HG03354 (cell line): ENCODE results near the gene MAGEA6.
"Not testable (repeated sequence)": the region's sequence is repeated elsewhere in the genome, so short reads cannot be mapped to it uniquely, and the experiment has no call there.

Experiments used
- ATAC-seq: cut with Tn5 transposase; IDR thresholded peaks from one replicate; pipeline ENCODE4 v1.9.1; 2021; ENCODE audit warnings: mild to moderate bottlenecking; ENCODE audit not compliant: unreplicated experiment, poor library complexity, severe bottlenecking

MAGEA6 gene, protein sequence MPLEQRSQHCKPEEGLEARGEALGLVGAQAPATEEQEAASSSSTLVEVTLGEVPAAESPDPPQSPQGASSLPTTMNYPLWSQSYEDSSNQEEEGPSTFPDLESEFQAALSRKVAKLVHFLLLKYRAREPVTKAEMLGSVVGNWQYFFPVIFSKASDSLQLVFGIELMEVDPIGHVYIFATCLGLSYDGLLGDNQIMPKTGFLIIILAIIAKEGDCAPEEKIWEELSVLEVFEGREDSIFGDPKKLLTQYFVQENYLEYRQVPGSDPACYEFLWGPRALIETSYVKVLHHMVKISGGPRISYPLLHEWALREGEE

DNA sequence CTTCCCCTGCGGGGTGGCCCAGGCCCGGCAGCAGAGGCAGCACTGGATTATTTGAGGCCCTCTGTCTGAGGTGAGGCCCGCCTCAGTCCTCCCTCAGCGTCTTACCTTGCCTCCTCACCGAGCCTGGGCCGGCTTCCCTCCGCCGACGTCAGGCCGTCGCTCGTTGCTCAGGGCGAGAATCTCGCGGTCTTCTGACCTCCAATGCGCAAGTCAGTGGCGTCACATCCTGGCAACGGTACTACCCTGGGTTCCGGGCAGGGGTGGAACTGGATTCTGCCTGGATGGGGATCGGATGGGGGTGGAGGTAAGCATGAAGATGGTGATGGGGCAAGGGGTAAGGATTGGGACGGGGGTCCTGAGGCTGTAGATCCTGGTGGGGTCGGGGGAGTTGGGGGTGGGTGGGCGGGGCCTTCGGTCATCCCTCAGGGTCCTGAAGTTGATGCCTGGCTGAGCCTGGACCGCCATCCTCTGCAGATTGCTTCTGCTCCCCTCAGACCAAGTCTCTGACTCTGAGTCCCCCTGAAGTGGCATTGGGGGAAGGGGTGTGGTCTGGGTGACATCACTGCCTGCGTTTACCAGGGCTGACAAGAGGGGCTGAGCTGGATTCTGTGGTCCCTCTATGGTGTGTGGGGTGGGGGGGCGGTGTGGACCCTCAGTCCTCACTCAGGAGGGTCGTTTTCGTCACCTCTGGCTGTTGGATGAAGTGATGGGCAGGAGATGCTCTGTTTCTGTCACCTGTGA lies at the start of gene MAGEA6:
Gene MAGEA6, minus strand, starts transcription at position 141 of the 741 bp plus-strand sequence. CDS start 2,039 bp downstream, outside the sequence.
- not testable (repeated sequence) for ATAC-seq

DNA sequence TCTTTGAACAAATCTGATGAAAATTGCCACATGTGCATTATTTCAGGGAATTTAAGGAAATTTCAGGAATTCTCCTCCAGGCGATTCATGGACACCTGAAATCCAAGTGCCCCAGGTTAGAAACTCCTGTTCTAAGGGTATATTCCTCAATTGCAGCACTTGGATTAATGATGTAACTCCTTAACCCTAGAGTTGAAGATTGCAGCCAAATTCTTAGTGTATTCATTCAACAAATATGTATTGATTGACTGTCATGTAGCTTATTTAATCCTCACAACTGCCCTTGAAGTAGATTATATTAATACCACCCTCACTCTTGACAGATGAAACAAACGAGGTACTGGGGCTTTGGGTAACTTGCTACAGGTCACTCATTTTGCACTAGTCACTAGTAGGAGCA lies 49.8 kb upstream of the MAGEA6 start:
- no peak for ATAC-seq

DNA sequence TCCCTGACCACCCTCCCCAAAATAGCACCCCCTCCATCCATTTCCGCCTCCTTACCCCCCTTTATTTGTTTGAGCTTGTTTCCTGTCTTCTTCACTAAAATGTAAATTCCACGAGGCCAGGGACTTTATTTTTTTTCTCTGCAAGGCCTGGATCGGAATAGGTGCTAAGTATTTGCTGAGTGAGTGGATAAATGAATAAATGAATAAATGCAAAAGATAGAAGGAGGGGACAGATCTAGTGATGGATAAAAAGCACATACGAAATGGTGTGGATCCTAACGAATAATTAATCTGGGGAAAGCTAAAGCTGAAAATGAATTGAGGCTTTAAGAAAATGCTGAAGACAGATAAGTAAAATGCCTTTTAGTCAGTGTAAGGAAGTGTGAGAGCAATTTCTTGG lies 48.9 kb upstream of the MAGEA6 start:
- ATAC-seq = no peak

DNA sequence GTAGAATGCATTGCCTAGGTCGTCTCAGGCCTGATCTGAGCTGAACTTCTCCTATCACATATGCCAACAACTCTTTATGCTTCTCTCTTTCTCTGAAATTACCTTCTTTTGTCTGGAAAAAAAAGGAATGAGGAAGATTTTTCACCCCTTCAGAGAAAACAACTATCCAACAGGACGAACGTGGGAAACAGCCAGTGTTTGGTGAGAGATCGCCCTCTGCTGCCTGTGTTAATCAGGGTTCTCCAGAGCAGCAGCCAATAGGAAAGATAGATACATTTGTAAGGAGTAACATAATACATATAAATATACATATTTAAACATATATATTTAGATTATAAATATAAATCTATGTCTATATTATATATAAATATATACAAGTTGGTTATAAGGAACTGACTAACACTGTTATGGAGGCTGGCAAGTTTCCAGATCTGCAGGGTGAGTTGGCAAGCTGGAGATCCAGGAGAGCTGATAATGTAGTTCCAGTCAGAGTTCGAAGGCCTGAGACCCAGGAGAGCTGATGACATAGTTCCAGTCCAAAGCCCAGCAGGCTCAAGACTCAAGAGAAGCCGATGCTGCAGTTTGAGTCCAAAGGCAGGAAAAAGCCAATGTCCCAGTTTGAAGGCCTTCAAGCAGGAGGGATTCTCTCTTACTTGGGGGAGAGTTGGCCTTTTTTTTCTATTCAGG lies 47.7 kb upstream of the MAGEA6 start:
- ATAC-seq = no peak

DNA sequence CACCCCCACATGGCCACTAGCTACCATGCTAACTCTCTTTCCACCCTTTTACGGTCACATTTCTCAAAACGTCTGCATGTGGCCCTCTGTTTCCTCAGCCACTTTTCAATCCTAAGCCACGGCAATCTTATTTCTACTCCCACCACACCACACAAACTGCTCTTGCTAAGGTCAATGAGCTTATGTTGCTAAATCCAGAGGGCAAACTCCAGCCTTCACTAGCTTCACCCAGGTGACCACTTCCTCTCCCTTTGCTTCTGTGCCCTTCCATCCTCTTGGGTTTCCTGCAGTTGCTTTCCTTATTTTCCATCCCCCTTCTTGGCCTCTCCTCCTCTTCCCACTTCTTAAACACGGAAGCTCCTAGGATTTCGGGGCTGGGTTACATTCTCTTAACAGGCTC lies 44.6 kb upstream of the MAGEA6 start:
- no peak for ATAC-seq

DNA sequence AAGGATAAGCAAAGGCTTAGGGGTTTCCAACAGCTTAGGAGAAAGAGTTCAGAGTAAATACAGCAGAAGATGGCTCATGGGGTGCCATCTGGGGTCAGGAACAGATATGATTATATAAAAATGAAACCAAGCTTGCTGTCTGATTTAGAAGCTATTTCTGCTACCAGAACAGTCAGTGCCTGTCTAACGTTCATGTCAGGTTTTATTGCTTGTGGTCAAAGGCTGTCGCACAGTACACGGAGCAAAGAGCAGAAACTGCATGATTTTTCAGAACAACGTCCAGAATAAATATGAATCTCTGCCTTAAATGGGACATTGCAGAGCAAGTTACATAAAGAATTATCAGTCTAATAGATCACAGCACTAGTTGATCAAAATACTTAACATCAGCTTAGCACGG lies 43.7 kb upstream of the MAGEA6 start:
- ATAC-seq = no peak

DNA sequence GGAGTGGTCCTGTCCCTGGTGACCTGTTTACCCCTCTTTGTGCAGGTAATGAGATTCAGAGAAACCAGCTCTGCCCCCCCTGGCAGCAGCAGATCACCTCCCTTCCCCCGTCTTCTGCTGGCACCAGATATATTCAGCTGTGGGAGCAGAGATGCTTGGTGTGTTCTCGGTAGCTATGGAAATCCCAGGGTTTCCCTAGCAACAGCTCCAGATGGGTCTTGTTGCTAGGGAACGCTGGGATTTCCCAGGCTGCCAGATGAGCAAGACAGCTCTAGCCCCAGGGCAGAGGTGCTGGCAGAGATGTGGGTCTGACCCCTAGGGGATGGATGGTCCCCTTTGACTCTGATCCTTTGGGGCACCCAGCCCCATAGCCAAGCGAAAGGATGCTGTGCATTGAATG lies 40.9 kb upstream of the MAGEA6 start:
- no peak for ATAC-seq

DNA sequence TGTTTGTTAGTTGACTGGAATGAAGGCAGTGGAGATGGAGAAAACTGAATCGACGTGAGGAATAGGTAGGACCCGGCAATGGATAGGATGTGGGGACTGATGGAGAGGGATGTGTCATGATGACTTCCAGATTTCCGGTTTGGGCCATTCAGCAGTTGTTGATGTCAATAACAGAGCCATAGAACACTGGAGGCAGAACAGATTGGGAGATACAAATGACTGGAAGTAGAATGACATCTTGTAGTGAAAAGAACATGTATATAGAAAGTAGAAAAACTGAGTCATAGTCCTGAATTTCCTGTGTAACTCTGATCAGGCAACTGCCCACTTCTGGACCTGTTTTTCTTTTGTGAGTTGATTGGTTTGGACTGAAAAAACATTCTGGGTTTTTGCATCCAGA lies 36.5 kb upstream of the MAGEA6 start:
- no peak for ATAC-seq

DNA sequence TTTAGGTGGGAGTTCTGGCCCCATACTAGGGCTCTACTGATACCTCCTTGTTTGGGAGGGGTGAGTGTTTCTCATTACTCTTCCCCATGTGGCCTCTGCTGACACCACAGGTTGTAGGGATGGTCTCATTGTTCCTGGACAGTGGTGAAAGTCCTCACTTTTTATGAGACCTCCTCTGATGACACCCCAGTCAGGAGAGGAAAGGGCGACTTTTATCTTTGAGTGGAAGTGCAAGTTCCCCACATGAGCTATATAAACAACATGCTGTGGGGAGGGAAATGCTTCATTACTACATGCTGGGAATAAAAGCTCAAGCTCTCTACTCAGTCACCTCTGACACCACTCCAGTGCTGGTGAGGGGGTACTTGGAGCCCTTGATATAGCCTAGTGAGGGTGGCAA lies 29.5 kb upstream of the MAGEA6 start:
- ATAC-seq = no peak

DNA sequence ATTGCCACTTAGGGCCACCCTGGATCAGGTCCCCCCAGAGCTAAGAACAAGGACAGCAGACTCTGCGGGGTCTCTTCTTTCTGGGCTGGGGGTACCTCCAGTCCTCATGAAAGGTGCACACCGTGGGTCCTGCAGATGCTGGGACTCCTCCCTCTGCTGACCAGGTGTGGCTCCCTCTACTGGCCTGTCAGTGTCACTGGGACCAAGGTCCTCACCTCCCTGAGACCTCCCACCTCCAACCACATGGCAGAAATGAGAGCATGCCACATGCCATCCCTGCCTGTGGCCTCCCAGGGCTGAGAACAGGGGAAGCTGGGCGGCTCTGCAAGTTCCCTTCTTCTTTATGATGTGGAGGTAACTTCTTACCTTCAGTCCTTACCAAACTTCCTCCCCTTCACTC lies 17.6 kb upstream of the MAGEA6 start:
- ATAC-seq = peak; percentile 88

DNA sequence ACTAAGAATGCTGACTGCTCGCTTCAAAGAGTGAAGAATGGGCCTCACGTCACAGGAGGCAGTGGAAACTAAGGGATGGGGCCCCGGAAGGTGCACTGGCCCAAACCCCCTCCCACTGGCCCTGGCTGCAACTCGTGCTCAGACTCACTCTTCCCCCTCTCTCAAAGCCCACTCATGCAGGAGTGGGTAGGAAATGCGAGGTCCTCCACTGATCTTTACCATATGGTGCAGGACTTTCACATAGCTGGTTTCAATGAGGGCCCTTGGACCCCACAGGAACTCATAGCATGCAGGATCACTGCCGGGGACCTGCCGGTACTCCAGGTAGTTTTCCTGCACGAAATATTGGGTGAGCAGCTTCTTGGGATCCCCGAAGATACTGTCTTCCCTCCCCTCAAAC lies 2.9 kb downstream of the MAGEA6 start:
- not testable (repeated sequence) for ATAC-seq

DNA sequence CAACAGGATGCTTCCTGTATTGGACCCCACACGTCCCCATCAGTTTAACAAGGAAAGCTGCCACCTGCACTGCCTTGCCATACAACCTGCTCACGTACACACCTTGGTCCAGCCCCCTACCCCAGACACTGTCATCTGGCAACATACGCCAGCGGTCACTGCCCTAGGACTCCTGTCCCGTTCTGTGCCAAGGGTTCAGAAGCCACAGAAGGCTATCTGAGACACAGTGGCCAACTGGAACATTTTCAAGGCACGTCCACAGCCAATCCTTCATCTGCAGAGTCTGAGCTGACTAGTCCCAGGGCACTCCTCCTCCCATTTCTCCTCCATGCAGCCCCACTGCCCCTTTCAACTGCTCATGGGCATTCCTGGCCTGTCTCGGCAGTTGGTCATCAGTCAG lies 7.9 kb downstream of the MAGEA6 start:
- not testable (repeated sequence) for ATAC-seq

DNA sequence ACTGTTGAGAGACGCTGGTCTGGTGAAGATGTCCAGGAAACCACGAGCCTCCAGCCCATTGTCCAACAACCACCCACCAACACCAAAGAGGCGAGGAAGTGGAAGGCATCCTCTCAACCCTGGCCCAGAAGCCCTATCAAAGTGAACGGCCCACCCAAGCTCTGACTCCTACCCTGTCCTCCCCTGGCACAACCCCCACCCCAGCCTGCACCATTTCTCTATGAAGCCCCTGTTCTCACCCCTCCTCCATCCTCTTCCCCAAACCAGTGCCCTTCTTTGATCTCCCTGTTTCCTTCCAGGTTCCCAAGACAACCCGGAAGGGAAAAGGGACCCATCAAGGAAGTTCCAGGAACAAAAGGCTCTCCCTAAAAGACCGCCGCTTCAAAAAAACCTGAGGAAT lies 9.9 kb downstream of the MAGEA6 start:
- not testable (repeated sequence) for ATAC-seq

DNA sequence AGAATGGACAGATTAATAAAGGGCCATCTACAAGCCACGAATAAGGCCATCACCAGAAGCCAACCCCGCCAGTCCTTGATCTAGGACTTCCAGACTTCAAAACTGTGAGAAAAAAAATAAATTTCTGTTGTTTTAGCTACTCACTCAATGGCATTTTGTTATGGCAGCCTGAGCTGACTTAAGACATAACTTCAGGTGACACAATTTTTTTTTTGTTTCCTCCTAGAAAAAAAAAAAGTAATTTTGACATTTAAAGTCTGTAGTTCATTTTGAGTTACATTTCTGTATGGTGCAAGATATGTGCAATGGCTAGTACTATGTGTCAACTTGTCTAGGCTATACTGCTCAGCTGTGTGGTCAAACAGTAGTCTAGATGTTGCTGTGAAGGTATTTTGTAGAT lies 10.6 kb downstream of the MAGEA6 start, which contains the start of gene CSAG3:
Gene CSAG3, plus strand, starts transcription at position 301 of the 400 bp plus-strand sequence.
- not testable (repeated sequence) for ATAC-seq

DNA sequence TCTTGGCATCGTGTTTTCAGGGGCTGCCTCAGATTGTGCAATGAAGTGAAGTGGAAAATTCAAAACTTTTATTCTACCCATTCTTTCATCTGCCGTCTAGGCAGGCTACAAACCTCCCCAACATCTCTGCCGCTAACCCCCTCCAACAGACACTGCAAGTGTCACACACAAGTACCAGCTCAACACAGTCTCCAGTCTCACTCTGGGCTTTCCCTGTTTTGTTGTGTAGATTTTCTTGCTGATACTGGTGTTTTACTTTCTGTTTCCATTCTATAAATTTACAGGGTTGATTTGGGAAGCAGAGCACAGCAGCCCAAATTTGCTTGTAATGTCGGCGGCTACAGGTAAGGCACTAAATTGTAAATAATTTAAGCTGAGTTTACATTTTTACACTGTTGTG lies 14.6 kb downstream of the MAGEA6 start:
- not testable (repeated sequence) for ATAC-seq

DNA sequence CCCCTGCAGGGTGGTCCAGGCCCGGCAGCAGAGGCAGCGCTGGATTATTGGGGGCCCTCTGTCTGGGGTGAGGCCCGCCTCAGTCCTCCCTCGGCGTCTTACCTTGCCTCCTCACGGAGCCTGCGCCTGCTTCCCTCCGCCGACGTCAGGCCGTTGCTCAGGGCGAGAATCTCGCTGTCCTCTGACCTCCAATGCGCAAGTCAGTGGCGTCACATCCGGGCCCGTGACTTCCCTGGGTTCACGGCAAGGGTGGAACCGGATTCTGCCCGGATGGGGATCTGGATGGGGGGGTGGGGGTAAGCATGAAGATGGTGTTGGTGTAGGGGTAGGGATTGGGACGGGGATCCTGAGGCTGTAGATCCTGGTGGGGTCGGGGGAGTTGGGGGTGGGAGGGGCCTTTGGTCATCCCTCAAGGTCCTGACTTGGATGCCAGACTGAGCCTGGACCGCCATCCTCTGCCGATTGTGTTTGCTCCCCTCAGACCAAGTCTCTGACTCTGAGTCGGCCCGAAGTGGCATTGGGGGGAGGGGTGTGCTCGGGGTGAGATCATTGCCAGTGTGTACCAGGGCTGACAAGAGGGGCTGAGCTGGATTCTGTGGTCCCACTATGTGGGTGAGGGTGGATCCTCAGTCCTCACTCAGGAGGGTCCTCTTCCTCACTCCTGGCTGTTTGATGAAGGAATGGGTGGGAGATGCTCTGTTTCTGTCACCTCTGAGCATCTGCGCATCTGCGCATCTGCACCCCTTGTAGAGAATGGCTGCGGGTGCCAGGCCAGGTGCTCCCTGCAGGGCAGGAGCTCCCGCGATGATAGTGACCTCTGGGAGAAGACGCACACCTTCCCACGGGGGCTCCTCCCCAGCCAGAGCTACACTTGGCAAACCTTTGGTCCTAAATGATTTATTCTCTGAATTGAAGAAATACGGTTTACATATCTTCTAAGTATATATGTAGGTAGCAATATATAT lies 15.5 kb downstream of the MAGEA6 start, which contains the start of gene MAGEA2:
Gene MAGEA2, minus strand, starts transcription at position 157 of the 965 bp plus-strand sequence. CDS start 2,479 bp downstream, outside the sequence.
- ATAC-seq = not testable (repeated sequence)

DNA sequence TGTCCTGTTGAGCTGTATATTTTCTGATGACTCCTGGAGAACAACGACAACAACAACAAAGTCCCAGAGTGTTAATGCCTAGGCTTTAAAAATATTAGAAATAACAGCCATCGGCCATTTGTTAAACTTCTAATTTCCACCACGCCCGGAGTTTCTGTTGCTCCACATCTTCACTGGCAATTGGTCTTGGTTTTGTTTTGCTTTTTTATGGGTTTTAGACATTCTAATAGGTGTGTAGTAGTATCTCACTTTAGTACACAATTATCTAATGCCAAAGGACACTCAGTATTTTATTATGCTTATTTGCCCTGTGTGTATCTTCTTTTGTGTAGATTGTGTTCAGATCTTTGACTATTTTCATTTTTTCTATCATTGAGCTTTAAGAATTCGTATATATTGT lies 30.9 kb downstream of the MAGEA6 start:
- ATAC-seq = no peak

DNA sequence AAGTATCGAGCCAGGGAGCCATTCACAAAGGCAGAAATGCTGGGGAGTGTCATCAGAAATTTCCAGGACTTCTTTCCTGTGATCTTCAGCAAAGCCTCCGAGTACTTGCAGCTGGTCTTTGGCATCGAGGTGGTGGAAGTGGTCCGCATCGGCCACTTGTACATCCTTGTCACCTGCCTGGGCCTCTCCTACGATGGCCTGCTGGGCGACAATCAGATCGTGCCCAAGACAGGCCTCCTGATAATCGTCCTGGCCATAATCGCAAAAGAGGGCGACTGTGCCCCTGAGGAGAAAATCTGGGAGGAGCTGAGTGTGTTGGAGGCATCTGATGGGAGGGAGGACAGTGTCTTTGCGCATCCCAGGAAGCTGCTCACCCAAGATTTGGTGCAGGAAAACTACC lies 33.0 kb downstream of the MAGEA6 start:
- ATAC-seq = not testable (repeated sequence)

DNA sequence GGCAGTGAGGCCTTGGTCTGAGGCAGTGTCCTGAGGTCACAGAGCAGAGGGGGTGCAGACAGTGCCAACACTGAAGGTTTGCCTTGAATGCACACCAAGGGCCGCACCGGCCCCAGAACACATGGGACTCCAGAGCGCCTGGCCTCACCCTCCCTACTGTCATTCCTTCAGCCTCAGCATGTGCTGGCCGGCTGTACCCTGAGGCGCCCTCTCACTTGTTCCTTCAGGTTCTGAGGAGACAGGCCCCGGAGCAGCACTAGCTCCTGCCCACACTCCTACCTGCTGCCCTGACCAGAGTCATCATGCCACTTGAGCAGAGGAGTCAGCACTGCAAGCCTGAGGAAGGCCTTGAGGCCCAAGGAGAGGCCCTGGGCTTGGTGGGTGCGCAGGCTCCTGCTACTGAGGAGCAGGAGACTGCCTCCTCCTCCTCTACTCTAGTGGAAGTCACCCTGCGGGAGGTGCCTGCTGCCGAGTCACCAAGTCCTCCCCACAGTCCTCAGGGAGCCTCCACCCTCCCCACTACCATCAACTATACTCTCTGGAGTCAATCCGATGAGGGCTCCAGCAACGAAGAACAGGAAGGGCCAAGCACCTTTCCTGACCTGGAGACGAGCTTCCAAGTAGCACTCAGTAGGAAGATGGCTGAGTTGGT lies 33.5 kb downstream of the MAGEA6 start:
- no peak for ATAC-seq
